ENCODE data around the gene NBDY.

The NBDY gene

GRCh38 chrX:56811599-56811998 lies 82.6 kb downstream of the NBDY start:
- TF ChIP-seq, protein P1, sequence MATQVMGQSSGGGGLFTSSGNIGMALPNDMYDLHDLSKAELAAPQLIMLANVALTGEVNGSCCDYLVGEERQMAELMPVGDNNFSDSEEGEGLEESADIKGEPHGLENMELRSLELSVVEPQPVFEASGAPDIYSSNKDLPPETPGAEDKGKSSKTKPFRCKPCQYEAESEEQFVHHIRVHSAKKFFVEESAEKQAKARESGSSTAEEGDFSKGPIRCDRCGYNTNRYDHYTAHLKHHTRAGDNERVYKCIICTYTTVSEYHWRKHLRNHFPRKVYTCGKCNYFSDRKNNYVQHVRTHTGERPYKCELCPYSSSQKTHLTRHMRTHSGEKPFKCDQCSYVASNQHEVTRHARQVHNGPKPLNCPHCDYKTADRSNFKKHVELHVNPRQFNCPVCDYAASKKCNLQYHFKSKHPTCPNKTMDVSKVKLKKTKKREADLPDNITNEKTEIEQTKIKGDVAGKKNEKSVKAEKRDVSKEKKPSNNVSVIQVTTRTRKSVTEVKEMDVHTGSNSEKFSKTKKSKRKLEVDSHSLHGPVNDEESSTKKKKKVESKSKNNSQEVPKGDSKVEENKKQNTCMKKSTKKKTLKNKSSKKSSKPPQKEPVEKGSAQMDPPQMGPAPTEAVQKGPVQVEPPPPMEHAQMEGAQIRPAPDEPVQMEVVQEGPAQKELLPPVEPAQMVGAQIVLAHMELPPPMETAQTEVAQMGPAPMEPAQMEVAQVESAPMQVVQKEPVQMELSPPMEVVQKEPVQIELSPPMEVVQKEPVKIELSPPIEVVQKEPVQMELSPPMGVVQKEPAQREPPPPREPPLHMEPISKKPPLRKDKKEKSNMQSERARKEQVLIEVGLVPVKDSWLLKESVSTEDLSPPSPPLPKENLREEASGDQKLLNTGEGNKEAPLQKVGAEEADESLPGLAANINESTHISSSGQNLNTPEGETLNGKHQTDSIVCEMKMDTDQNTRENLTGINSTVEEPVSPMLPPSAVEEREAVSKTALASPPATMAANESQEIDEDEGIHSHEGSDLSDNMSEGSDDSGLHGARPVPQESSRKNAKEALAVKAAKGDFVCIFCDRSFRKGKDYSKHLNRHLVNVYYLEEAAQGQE (IDR thresholded peaks at IDR 0.05; ENCODE audit: insufficient read depth in 1 of 2, low read depth in 2 of 2, low read length in 2 of 2): no peak
- TF ChIP-seq FOXP2 (optimal IDR thresholded peaks at IDR 0.05; ENCODE audit: borderline replicate concordance, extremely low read depth, extremely low read length, insufficient read depth) (no peak), POLR2AphosphoS5 (IDR thresholded peaks at IDR 0.05; ENCODE audit: low read depth, low read length) (no peak), TAF1 (IDR thresholded peaks at IDR 0.05; ENCODE audit: borderline replicate concordance, insufficient read depth, low read length) (no peak), SIN3A (IDR thresholded peaks at IDR 0.05; ENCODE audit: borderline replicate concordance, insufficient read depth, low read length) (no peak)

DNA sequence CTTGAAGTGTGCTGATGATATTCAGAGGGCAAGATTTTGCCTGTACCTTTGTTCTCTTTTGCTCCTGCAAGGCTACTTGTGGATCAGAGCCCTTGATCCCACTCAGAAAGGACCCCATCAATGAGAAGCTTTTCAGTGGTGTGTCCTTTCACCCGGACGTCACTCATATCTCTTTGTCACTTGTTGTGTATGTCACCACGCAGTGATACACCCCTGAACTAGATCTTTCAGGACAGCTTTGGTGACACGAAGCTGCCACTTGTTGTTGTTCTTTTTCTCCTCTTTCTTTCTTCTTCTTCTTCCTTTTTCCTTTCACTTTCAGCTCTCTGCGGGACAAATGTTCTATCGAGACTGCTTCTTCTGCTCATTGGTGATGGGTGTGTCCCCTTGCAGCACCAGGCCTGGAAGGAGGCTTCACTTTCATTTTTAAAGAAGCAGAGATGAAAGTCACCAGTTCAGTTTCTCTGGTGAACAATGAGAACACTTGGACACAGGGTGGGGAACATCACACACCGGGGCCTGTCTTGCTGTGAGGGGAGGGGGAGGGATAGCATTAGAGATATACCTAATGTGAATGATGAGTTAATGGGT lies 83.6 kb downstream of the NBDY start:
- TF ChIP-seq SIN3A (IDR thresholded peaks at IDR 0.05; ENCODE audit: borderline replicate concordance, insufficient read depth, low read length): no peak
- TF ChIP-seq FOXP2 (optimal IDR thresholded peaks at IDR 0.05; ENCODE audit: borderline replicate concordance, extremely low read depth, extremely low read length, insufficient read depth): no peak
- TF ChIP-seq TAF1 (IDR thresholded peaks at IDR 0.05; ENCODE audit: borderline replicate concordance, insufficient read depth, low read length): no peak
- no peak for TF ChIP-seq POLR2AphosphoS5 (IDR thresholded peaks at IDR 0.05; ENCODE audit: low read depth, low read length)
- TF ChIP-seq, protein P1 (IDR thresholded peaks at IDR 0.05; ENCODE audit: insufficient read depth in 1 of 2, low read depth in 2 of 2, low read length in 2 of 2): no peak

GRCh38 chrX:56813318-56813837 lies 84.3 kb downstream of the NBDY start:
- TF ChIP-seq, protein P1 (IDR thresholded peaks at IDR 0.05; ENCODE audit: insufficient read depth in 1 of 2, low read depth in 2 of 2, low read length in 2 of 2): no peak
- TF ChIP-seq POLR2AphosphoS5 (IDR thresholded peaks at IDR 0.05; ENCODE audit: low read depth, low read length) (no peak), SIN3A (IDR thresholded peaks at IDR 0.05; ENCODE audit: borderline replicate concordance, insufficient read depth, low read length) (no peak), TAF1 (IDR thresholded peaks at IDR 0.05; ENCODE audit: borderline replicate concordance, insufficient read depth, low read length) (no peak), FOXP2 (optimal IDR thresholded peaks at IDR 0.05; ENCODE audit: borderline replicate concordance, extremely low read depth, extremely low read length, insufficient read depth) (no peak)

DNA sequence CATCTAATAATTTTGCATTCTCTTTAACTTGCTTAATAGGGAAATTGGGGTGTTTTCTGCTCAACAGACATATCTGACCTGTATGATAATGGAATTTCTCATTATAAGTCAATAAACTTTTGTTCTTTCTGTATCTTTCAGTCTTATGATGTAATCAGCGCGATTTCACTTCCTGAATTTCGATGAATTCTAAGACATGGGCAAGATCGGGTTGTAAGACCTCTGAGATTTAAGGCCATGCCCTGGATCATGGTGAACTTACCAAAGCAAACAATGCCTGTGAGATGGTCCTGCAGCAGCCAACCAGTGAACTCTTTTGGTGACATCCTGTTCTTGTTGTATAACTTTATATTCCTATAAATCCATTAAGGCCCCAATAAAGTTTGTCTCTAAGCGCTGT lies 88.1 kb downstream of the NBDY start:
- TF ChIP-seq FOXP2 (optimal IDR thresholded peaks at IDR 0.05; ENCODE audit: borderline replicate concordance, extremely low read depth, extremely low read length, insufficient read depth) (no peak), TAF1 (IDR thresholded peaks at IDR 0.05; ENCODE audit: borderline replicate concordance, insufficient read depth, low read length) (no peak), POLR2AphosphoS5 (IDR thresholded peaks at IDR 0.05; ENCODE audit: low read depth, low read length) (no peak), SIN3A (IDR thresholded peaks at IDR 0.05; ENCODE audit: borderline replicate concordance, insufficient read depth, low read length) (no peak)
- TF ChIP-seq, protein P1 (IDR thresholded peaks at IDR 0.05; ENCODE audit: insufficient read depth in 1 of 2, low read depth in 2 of 2, low read length in 2 of 2): no peak
